GM19468 (cell line): ENCODE measurements around the gene FAM168A.

Experiments used
- ATAC-seq: cut with Tn5 transposase; IDR thresholded peaks from one replicate; pipeline ENCODE4 v1.9.1; 2021; ENCODE audit warnings: mild to moderate bottlenecking, moderate library complexity, moderate number of reproducible peaks; ENCODE audit not compliant: unreplicated experiment; ENCODE audit errors: extremely low read depth

FAM168A gene

DNA sequence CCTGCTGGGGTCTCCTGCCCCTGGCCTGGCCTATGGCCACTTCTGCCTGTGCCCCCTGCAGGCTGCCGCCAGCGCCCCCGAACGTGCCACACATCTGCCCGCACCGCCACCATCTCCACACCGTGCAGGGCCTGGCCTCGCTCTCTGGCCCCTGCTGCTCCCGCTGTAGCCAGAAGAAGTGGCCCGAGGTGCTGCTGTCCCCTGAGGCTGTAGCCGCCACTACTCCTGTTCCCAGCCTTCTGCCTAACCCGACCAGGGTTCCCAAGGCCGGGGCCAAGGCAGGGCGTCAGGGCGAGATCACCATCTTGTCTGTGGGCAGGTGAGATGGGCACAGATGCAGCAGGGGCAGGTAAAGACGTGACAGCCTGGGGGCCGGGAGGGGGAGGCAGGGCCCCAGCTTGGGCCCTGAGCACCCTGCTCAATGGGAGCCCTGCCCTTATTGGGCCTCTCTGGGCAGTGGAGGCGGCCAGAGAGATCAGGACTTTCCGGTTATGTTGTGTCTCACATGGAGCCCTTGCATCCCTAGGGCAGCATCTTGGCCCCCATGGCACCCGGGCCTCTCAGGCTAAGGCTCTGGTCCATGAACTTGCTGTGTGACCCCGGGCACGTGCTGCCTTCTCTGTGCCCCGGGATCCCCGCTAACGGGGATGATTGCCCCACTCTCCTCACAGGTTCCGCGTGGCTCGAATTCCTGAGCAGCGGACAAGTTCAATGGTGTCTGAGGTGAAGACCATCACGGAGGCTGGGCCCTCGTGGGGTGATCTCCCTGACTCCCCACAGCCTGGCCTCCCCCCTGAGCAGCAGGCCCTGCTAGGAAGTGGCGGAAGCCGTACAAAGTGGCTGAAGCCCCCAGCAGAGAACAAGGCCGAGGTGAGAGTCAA, 203.3 kb downstream of the FAM168A start:
- ATAC-seq, result no peak

- no peak for ATAC-seq
Measured at GRCh38 chr11:73393479-73394415, 204.2 kb downstream of the FAM168A start.

- ATAC-seq, result no peak
Measured at GRCh38 chr11:73393011-73393380, 204.9 kb downstream of the FAM168A start.

DNA sequence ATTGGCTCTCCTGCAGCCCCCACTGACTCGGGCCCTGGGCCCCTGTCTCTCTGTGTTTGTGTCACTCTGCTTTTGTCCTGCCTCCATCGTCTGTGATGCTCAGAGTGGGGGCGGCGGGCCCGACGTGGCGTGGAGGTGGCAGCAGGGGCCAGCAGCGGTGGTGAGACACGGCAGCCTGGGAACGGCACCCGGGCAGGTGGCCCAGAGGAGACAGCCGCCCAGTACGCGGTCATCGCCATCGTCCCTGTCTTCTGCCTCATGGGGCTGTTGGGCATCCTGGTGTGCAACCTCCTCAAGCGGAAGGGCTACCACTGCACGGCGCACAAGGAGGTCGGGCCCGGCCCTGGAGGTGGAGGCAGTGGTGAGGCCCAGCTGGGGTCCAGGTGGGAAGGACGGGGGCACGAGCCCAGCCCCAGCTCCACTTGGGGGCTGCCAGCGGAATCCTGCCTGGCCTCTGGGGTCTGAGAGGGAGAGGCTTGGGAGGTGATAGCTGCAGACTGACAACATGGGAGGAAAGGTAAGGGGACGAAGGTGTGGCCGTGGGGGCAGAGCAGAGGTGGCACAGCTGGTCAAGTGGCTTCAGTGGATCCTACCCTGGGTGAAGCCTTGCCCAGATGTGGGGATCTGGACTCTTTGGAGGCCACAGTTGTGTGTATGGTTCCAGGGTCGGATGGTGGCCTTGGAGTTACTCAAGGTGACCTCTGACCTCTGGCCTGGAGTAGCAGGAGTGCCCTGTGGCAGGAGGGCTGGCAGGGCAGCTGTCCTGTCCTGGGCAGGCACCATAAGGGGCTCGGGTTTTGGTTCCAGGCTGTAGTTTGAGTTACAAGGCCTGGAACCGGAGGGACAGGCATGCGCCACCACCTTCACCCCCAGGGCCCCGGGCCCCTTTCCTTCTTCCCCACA, 205.6 kb downstream of the FAM168A start:
- no peak for ATAC-seq

GRCh38 chr11:73391665-73392064, 206.2 kb downstream of the FAM168A start:
- ATAC-seq, result no peak

- no peak for ATAC-seq
Measured at GRCh38 chr11:73390601-73391565, 207.0 kb downstream of the FAM168A start.

DNA sequence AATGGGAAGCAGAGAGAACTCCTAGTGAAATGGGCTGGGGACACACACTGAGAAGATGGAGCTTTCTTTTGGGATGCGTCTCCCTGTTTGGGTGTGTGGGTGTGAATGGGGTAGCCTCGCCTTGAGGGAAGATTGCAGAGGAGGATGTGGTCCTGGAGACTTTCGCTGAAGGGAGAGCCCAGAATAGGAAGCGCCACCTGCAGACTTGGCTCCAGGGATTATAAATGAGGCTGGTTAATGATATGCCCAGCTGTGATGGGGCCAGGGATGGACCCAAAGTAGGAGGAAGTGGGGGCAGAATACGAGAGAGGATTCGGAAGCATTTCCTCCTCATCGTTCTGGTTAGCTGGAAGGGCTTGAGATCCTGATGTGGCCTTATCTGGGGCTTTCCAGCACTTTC, 208.0 kb downstream of the FAM168A start:
- no peak for ATAC-seq

DNA sequence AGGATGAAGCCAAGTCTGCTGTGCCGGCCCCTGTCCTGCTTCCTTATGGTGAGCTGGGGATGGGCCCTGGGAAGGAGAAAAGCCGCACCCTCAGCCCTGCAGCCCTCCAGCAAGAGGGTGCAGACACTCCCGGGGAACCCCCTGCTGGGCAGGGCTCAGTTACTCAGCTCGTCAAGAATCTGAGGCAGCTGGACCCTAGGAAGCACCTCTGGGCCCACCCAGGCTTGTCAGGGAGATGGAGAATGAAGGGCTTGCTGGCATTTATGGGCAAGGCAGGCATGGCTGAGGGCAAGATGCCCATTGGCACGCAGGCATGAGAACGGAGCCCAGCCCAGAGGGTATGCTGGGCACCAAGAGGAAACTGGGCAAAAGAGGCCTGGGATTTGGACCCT, 208.8 kb downstream of the FAM168A start:
- ATAC-seq, result no peak

- ATAC-seq, result no peak
Measured at GRCh38 chr11:73388265-73389133, 209.4 kb downstream of the FAM168A start.

DNA sequence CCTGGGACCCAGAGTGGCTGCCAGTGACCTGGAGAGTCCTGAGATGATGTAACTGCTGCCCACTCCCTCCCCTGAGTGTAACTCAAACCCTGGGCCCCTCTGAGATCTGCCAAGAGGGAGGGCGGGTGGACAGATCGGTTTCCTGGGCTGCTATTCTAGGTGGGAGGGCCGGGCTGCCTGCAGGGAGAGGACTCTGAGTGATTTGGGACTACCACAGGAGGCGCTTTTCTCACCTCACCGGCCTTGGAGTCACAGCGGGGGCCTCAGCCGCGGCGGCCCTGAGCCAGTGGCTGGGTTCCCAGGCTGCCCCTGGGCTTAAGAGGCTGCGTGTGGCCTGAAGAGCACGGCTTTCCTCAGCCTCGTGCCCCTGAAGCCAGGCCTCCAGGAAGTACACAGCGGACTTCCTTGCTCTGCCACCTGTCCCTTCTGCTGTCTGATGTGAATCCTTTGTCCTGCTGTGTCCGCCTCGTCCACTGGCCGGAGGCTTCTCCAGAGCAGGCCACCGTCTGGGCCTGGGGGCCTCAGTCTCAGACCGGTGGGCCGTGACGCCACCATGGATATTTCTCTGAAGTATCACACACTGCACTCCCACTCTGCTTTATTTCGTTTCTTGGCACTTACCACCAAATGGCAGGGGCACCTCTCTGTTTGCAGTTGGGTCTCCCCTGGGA, 210.2 kb downstream of the FAM168A start:
- ATAC-seq, result no peak

GRCh38 chr11:73386546-73386945, 211.4 kb downstream of the FAM168A start:
- ATAC-seq, result no peak

DNA sequence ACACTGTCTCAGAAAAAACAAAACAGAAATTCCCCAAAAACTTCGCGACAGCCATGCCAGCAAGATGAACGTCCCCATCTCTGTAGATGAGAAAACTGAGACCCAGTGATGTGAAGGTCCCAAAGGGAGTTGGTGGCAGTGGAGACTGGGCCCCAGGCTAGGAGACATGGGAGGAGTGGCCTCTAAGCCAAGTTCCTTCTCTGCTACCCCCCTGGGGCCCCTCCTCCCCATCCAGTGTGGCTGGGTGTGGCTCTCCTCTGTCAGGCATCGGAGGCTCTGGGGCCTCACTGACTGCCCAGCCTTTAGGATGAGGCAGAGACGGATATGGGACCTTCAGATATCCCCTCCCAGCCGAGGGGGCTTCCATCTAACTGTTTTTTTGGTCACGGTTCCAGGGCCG, 211.9 kb downstream of the FAM168A start:
- ATAC-seq, result no peak

GRCh38 chr11:73384872-73385689, 212.8 kb downstream of the FAM168A start:
- no peak for ATAC-seq

DNA sequence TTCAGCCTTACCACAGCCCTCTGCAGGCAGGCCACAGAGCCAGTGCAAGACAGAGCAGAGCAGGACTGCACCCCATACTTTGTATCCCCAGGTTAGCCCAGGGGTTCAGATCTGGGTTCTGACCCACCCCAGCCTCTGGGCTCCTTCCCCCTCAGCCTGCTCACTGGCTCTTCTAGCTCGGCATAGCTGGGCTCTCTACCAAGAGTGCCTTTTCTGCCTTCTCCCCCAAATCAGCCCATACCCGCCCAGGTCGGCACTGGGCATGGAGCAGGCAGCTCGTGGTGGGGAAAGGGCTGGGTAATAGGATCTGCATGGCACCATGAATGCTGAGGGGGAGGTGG, 213.4 kb downstream of the FAM168A start:
- ATAC-seq, result no peak

GRCh38 chr11:73384125-73384441, 213.8 kb downstream of the FAM168A start:
- no peak for ATAC-seq

DNA sequence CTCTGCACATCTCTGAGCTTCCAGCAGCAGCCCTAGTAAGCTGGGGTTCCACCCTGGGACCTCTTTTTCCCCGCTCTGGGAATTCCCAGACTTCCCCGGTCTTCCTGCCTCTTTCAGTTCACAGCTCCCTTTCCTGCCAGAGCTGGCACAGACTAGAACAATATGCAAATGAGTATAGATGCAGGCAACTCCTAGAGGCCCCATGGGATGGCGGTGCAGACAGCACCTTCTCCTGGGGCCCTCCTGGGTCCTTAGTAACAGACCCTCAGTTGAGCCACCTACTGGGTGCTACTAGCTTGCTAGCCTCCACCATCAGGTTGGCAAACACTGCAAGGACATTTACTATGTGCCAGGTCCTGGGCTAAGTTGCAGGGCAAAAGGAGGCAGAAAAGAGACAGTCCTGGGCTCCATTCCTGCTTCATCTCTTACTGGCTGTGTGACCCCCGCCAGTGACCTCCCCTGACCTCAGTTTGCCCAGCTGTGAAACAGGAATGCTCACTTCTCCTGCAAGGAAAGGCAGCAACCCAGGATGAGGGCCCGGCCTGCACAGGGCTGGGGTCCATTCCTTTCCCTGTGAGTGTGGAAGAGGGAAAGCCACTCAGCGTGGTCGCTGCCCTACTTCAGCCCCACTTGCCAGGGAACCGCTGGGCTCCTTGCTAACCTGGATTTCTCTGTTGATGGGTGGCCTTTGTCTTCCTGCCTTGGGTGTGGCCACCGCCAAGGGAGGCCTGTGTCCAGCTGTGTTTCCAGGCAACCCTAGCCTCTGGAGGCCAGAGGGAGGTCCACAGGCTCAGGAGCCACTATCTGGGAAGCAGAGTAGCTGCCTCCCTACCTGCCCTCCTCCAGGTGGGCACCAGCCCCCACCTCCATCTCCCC, 214.4 kb downstream of the FAM168A start:
- no peak for ATAC-seq
